GM12891 (cell line): ENCODE results near the gene PADI1.

Experiments
- DNase-seq: peaks from one replicate; pipeline ENCODE4 v3.0.0; 2011; ENCODE audit warnings: low spot score; ENCODE audit not compliant: insufficient read length
- FAIRE-seq: peaks from 2 replicates; lab custom pipeline; 2011; peaks lifted over from hg19 to GRCh38; lab: Jason Lieb, UNC
- PAX5 ChIP-seq: IDR thresholded peaks from 2 replicates; pipeline ENCODE4 v1.6.1; 2011; ENCODE audit warnings: low read length, moderate library complexity, mild to moderate bottlenecking; ENCODE audit not compliant: insufficient read depth, severe bottlenecking
- POLR2A ChIP-seq: IDR thresholded peaks from 2 replicates; pipeline ENCODE4 v1.6.1; 2011; ENCODE audit warnings: low read depth, low read length, control low read depth
- POLR2AphosphoS5 ChIP-seq: IDR thresholded peaks from 2 replicates; pipeline ENCODE4 v1.6.1; 2011; ENCODE audit warnings: low read depth, low read length, control low read depth
- POU2F2 ChIP-seq: IDR thresholded peaks from 2 replicates; pipeline ENCODE4 v1.6.1; 2011; ENCODE audit warnings: low read depth, mild to moderate bottlenecking, control low read depth, low read length, moderate library complexity
- SPI1 ChIP-seq: IDR thresholded peaks from 2 replicates; pipeline ENCODE4 v1.6.1; 2011; ENCODE audit warnings: low read depth, low read length, control low read depth
- TAF1 ChIP-seq: IDR thresholded peaks from 2 replicates; pipeline ENCODE4 v1.6.1; 2011; ENCODE audit warnings: low read depth, low read length, control low read depth

PADI1 gene

DNA sequence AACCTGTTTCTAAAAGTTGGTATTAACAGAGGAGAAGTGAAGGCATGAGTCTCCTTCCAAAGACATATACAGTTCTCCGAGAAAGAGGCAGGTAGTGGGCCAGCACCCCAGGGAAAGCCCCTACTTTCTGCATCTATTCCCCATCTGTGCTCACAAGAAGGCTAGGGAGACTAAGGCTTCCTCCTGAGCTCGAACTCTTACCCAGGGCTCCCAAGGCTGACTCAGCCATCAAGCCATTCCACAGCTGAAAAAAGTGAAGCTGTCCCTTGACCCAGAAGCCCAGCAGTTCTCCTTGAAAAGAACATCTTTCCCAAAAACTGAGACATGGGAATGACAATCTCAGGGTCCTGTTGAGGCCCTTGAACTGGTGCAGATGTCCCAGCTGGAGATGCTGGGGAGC is 42.0 kb downstream of the PADI1 start:
- no peak for FAIRE-seq
- no peak for TF ChIP-seq PAX5
- no peak for TF ChIP-seq POLR2A
- TF ChIP-seq TAF1, result no peak
- TF ChIP-seq SPI1, result no peak
- no peak for TF ChIP-seq POLR2AphosphoS5
- TF ChIP-seq POU2F2, result no peak

DNA sequence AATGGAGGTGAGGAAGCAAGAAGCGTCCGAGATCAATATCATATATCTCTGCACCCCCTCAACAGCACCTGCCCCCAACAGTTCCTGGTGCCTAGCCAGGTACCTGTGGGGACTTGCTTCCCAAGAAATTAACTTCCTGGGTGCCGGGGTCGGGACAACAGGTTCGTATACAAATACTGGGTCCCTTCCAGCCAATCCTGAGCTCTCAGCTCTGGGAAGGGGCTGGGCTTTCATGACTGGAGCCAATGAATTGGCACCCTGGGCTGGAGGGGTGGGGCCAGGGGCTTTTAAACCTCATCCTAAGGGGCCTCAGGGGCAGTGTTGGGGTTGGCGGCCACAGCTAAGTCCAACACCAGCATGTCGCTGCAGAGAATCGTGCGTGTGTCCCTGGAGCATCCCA is 43.9 kb downstream of the PADI1 start, which contains the start of gene PADI3:
Gene PADI3 (plus strand): TSS at position 318 of the 400 bp plus-strand sequence. CDS start 40 bp downstream, at position 358.
- DNase-seq (no peak), FAIRE-seq (no peak)
- TF ChIP-seq POLR2A, result no peak
- no peak for TF ChIP-seq SPI1
- no peak for TF ChIP-seq PAX5
- TF ChIP-seq TAF1, result no peak
- no peak for TF ChIP-seq POU2F2
- no peak for TF ChIP-seq POLR2AphosphoS5

More for the DNA sequence above, 42.0 kb downstream of the PADI1 start:
- DNase-seq, result no peak

DNA sequence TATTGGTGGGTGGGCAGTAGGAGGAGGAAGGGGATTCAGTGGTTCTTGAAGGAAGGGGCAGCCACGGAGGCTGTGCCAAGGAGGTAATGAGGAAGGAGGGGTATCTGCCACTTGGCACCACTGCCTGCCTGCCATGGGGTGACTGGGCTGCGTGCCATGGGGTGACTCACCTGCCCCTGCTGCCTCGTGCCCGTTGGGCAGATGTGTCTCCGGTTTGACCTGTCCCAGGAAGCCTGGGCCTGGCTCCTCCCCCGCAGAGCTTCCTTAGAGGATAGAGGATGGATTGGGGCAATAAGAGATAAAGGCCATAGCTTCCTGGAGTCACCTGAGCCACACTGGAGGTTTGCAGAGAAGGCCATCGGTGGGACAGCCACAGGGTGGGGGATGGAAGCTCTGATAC is 45.7 kb downstream of the PADI1 start:
- no peak for FAIRE-seq
- TF ChIP-seq POLR2A, result no peak
- TF ChIP-seq POU2F2, result no peak
- no peak for TF ChIP-seq SPI1
- no peak for TF ChIP-seq PAX5
- TF ChIP-seq POLR2AphosphoS5, result no peak
- no peak for TF ChIP-seq TAF1
- DNase-seq, result no peak

GRCh38 chr1:17251246-17251645 is 46.3 kb downstream of the PADI1 start:
- DNase-seq, result no peak
- no peak for FAIRE-seq
- TF ChIP-seq POLR2A, result no peak
- TF ChIP-seq POU2F2, result no peak
- TF ChIP-seq PAX5, result no peak
- no peak for TF ChIP-seq TAF1

DNA sequence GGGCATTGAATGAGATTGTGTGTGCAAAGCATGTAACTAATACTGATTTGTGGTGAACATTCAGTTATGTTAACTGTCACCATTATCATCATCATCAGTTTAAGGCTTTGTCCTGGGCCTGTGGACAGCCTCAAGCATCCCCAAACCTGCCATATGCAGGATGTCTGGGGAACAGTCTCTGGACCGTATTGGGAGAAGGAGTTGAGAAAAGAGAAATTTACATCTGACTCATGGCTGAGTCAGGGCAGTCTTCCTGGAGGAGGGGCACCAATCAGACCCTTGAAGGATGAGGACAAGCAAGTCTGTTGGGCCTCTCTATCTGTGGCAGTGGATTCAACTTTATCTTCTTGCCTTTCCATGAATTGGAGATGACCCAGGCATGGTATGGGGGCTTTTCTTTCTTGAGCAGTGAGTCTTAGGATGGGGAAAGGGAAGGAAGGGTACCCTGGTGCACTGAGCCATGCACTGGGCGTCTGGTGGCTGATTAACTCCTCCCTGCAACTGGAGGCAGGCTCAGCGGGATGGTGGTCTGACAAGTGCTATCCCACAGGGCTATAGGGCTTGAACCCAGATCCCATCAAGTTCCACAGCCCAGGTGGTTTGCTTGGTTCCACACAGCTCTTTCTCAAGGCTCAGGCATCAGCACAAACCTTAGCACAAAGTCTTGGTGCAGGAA is 46.9 kb downstream of the PADI1 start:
- FAIRE-seq, result no peak
- no peak for DNase-seq
- TF ChIP-seq POLR2AphosphoS5 (no peak), TAF1 (no peak), POLR2A (no peak), POU2F2 (no peak), SPI1 (no peak), PAX5 (no peak)

GRCh38 chr1:17255336-17255735 is 50.4 kb downstream of the PADI1 start:
- no peak for FAIRE-seq
- no peak for DNase-seq
- no peak for TF ChIP-seq POLR2A
- TF ChIP-seq POU2F2, result no peak
- TF ChIP-seq POLR2AphosphoS5, result no peak
- TF ChIP-seq SPI1, result no peak
- no peak for TF ChIP-seq TAF1
- TF ChIP-seq PAX5, result no peak

DNA sequence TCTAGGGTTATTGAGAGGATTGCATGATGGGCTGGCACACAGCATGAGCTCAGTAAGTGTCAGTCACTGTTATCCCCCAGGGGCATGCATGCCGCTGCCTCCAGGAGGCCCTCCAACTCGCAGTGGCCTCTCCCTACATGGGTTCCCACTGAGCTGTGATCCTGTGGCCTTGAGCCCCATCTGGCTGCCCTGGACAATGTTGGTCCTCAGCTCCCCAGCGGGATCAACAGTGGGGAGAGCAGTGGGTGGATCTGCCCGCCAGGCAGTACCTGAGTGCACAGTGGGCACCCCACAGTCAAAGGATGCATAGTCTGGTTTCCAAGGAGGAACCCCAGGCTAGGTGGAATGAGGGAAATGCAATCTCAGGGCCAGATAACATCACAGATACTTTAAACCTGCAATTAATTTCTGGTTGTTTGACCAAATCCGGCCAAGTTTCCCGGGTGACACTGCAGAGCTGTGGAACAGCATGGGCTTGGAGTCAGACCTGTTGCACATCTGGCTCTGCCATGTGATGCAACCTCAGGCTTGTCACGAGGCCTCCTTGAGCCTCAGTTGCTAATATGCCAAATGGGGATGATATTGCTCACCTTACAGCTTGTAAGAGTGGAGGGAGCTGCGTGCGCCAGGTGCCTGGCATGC is 53.3 kb downstream of the PADI1 start:
- no peak for DNase-seq
- no peak for FAIRE-seq
- TF ChIP-seq TAF1 (no peak), PAX5 (no peak), SPI1 (no peak), POLR2AphosphoS5 (no peak), POLR2A (no peak), POU2F2 (no peak)

- FAIRE-seq (no peak), DNase-seq (no peak)
- no peak for TF ChIP-seq SPI1
- TF ChIP-seq TAF1, result no peak
- no peak for TF ChIP-seq POU2F2
- no peak for TF ChIP-seq POLR2A
- no peak for TF ChIP-seq POLR2AphosphoS5
- TF ChIP-seq PAX5, result no peak
These were observed 53.8 kb downstream of the PADI1 start for GRCh38 chr1:17258758-17259130.

DNA sequence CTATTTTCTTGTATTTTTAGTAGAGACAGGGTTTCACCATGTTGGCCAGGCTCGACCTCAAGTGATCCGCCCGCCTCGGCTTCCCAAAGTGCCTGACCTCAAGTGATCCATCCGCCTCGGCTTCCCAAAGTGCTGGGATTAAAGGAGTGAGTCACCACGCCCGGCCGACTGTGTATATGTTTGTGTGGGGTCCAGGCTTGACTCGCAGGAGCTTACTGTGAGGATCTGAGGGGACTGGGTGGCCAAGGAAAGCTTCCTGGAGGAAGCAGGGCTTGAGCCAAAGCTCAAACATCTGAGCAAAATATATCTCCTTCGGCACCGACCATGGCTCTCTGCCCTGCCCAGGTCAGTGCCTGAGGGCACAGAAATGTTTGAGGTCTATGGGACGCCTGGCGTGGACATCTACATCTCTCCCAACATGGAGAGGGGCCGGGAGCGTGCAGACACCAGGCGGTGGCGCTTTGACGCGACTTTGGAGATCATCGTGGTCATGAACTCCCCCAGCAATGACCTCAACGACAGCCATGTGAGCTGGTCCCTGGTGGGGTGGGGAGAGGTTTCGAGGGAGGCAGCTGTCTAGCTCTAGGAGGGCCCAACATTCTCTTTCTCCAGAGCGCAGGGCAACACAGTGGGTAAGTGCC is 54.4 kb downstream of the PADI1 start:
- TF ChIP-seq PAX5 (no peak), SPI1 (no peak), POLR2A (no peak), POU2F2 (no peak), TAF1 (no peak), POLR2AphosphoS5 (no peak)
- FAIRE-seq (no peak), DNase-seq (no peak)
